HCEC 1CT (cell line): ENCODE measurements around the gene NKTR.
A peak's percentile ranks its signal among the peaks of the same experiment; 100 is the strongest.

Source experiments
- DNase-seq: peaks from one replicate; pipeline ENCODE4 v3.0.0-alpha.2; 2017

Gene NKTR

GRCh38 chr3:42683875-42684598 lies 83.6 kb downstream of the NKTR start:
- peak; percentile 97 for DNase-seq

GRCh38 chr3:42684632-42685362 lies 84.3 kb downstream of the NKTR start:
- DNase-seq, result no peak

- no peak for DNase-seq
These were observed 84.9 kb downstream of the NKTR start, which contains the start of gene KLHL40 for GRCh38 chr3:42685363-42685881. KLHL40 (plus strand) TSS chr3:42685537; CDS start chr3:42685619, 82 bp downstream.

- no peak for DNase-seq
These were observed 85.7 kb downstream of the NKTR start for GRCh38 chr3:42685891-42686820.

GRCh38 chr3:42686832-42687650 lies 86.6 kb downstream of the NKTR start:
- DNase-seq, result no peak

GRCh38 chr3:42688016-42688415 lies 87.5 kb downstream of the NKTR start:
- DNase-seq, result no peak

- no peak for DNase-seq
These were observed 88.3 kb downstream of the NKTR start for GRCh38 chr3:42688487-42689420.

GRCh38 chr3:42689421-42690014 lies 89.0 kb downstream of the NKTR start:
- DNase-seq, result no peak

GRCh38 chr3:42690191-42690590 lies 89.7 kb downstream of the NKTR start:
- no peak for DNase-seq

GRCh38 chr3:42690766-42691680 lies 90.5 kb downstream of the NKTR start:
- no peak for DNase-seq

GRCh38 chr3:42691816-42692666 lies 91.6 kb downstream of the NKTR start:
- no peak for DNase-seq

- no peak for DNase-seq
These were observed 92.4 kb downstream of the NKTR start for GRCh38 chr3:42692667-42693529.

GRCh38 chr3:42693530-42693930 lies 93.0 kb downstream of the NKTR start:
- DNase-seq, result no peak

- DNase-seq, result no peak
These were observed 93.9 kb downstream of the NKTR start for GRCh38 chr3:42694366-42694765.

- DNase-seq, result no peak
These were observed 96.1 kb downstream of the NKTR start for GRCh38 chr3:42696356-42697288.
